ENCODE data around the gene EML4. TPM values are rescaled to one million over a fixed set of nuclear protein-coding genes. Genes with fewer than 3 reads are reported as not detected.

Gene EML4
- total and polyA plus RNA-seq, 2 of the 13 experiments (the other 11 are each of a cell fraction or from before 2014, with no cell fraction given): 243 to 476 TPM

DNA sequence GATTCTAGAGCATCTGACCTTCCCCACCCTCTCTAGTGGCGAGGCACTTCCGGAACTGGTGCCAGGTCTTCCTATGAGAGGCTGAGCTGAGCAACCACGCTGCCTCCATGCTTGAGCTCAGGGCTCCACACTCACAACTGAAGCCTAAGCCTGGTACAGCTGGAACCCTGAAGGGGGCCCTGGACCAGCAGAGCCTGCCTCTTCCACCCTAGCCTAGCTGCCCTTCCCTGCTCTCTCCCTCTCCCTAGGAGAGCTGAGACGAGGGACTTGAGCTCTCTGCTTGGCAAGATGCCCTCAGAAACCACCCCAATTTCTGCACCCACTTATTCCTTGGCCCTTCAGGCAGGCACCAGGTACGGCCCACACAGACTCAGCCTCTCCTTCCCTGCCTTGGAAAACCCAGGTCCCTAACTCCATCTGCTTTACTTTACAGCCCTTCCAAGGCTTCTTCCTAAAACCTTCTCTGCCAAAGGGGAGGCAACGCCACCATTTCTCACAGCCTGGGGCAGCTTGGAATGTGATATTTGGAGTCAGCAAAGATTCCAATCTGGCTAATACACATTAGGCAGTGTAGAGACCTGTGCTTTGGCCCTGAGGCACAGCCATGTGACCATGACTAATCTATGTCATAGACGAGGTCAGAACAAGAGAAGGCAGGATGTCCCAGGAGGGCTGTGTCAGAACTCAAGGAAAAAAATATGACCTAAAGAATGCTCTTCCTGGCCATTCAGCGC is 173.1 kb downstream of the EML4 start (continued):
- TF ChIP-seq DR1 (CRISPR knock-in tag; IDR thresholded peaks at IDR 0.05) (0 out of 2 replicates have a peak, but pooled peaks have one; percentile 5), ZNF746 (CRISPR knock-in tag; IDR thresholded peaks at IDR 0.05) (no peak), SP1 (IDR thresholded peaks at IDR 0.05) (no peak), SP1 (CRISPR knock-in tag; IDR thresholded peaks at IDR 0.05) (no peak), RNF2 (conservative IDR thresholded peaks at IDR 0.05; ENCODE audit: low read depth) (no peak), FOXP1 (IDR thresholded peaks at IDR 0.05) (no peak), FOXP1 (CRISPR knock-in tag; IDR thresholded peaks at IDR 0.05) (no peak), ZNF253 (CRISPR knock-in tag; IDR thresholded peaks at IDR 0.05; ENCODE audit: borderline replicate concordance) (no peak), ZNF234 (CRISPR knock-in tag; conservative IDR thresholded peaks at IDR 0.05) (no peak), ZNF10 (CRISPR knock-in tag; IDR thresholded peaks at IDR 0.05; ENCODE audit: borderline replicate concordance, low read depth) (no peak), TEAD3 (CRISPR knock-in tag; optimal IDR thresholded peaks at IDR 0.05; ENCODE audit: borderline replicate concordance) (peak; percentile 74), ZC3H4 (CRISPR knock-in tag; IDR thresholded peaks at IDR 0.05; ENCODE audit: borderline replicate concordance) (peak; percentile 43; the same call in 1 of the 2 replicates), NCOA5 (CRISPR knock-in tag; IDR thresholded peaks at IDR 0.05) (peak; percentile 79; the same call in 1 of the 2 replicates), ATF2 (CRISPR knock-in tag; IDR thresholded peaks at IDR 0.05) (no peak), ZNF609 (CRISPR knock-in tag; IDR thresholded peaks at IDR 0.05; ENCODE audit: borderline replicate concordance) (no peak), ZNF558 (CRISPR knock-in tag; IDR thresholded peaks at IDR 0.05; ENCODE audit: borderline replicate concordance) (no peak), ARNT2 (CRISPR knock-in tag; IDR thresholded peaks at IDR 0.05; ENCODE audit: low read depth) (0 out of 2 replicates have a peak, but pooled peaks have one; percentile 23), ZNF589 (CRISPR knock-in tag; conservative IDR thresholded peaks at IDR 0.05) (no peak), RFX5 (IDR thresholded peaks at IDR 0.05; ENCODE audit: low read depth, low read length) (no peak)
- TF ChIP-seq, protein P1, sequence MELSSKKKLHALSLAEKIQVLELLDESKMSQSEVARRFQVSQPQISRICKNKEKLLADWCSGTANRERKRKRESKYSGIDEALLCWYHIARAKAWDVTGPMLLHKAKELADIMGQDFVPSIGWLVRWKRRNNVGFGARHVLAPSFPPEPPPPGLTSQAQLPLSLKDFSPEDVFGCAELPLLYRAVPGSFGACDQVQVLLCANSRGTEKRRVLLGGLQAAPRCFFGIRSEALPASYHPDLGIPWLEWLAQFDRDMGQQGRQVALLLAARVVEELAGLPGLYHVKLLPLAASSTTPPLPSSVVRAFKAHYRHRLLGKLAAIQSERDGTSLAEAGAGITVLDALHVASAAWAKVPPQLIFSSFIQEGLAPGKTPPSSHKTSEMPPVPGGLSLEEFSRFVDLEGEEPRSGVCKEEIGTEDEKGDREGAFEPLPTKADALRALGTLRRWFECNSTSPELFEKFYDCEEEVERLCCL (CRISPR knock-in tag; IDR thresholded peaks at IDR 0.05; ENCODE audit: borderline replicate concordance): no peak
- TF ChIP-seq, protein P2, sequence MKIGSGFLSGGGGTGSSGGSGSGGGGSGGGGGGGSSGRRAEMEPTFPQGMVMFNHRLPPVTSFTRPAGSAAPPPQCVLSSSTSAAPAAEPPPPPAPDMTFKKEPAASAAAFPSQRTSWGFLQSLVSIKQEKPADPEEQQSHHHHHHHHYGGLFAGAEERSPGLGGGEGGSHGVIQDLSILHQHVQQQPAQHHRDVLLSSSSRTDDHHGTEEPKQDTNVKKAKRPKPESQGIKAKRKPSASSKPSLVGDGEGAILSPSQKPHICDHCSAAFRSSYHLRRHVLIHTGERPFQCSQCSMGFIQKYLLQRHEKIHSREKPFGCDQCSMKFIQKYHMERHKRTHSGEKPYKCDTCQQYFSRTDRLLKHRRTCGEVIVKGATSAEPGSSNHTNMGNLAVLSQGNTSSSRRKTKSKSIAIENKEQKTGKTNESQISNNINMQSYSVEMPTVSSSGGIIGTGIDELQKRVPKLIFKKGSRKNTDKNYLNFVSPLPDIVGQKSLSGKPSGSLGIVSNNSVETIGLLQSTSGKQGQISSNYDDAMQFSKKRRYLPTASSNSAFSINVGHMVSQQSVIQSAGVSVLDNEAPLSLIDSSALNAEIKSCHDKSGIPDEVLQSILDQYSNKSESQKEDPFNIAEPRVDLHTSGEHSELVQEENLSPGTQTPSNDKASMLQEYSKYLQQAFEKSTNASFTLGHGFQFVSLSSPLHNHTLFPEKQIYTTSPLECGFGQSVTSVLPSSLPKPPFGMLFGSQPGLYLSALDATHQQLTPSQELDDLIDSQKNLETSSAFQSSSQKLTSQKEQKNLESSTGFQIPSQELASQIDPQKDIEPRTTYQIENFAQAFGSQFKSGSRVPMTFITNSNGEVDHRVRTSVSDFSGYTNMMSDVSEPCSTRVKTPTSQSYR (CRISPR knock-in tag; IDR thresholded peaks at IDR 0.05; ENCODE audit: borderline replicate concordance): no peak

Data from HepG2 (cell line).